Measurements from ENCODE around the gene RPL15.

RPL15 gene

DNA sequence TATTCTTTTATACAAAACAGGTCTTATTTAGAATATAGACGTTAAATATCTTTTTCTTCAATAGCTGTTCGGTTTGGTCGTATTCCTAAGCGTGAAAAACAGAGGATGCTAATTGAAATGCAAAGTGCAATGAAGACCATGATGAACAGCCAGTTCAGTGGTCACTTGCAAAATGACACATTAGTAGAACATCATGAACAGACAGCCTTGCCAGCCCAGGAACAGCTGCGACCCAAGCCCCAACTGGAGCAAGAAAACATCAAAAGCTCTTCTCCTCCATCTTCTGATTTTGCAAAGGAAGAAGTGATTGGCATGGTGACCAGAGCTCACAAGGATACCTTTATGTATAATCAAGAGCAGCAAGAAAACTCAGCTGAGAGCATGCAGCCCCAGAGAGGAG, 45.0 kb downstream of the RPL15 start:
- Histone ChIP-seq H3K4ac (ENCODE audit: low read length) (no peak overlapping the region), H2BK5ac (ENCODE audit: low read length) (no peak overlapping the region), H2AK5ac (ENCODE audit: low read depth, low read length) (no peak overlapping the region), H3K4me3 (ENCODE audit: low read length in 2 of 2) (no peak overlapping the region), H3K4me2 (ENCODE audit: insufficient read depth, low read length, poor library complexity, severe bottlenecking) (no peak overlapping the region), H3K27me3 (ENCODE audit: control insufficient read depth in 3 of 3, insufficient read depth in 3 of 3, low read depth in 1 of 3, low read length in 3 of 3) (no peaks in the 10 kb centered on the region), H3K18ac (ENCODE audit: low read length) (no peak overlapping the region), H2AFZ (ENCODE audit: low read length) (no peak overlapping the region), H3K79me1 (ENCODE audit: low read depth, low read length) (no peaks in the 10 kb centered on the region), H3K14ac (ENCODE audit: low read length) (no peak overlapping the region), H2BK12ac (ENCODE audit: low read length) (no peak overlapping the region), H3K27ac (replicated peaks; ENCODE audit: low read length) (no peak overlapping the region), H4K91ac (ENCODE audit: low read depth, low read length, poor library complexity) (no peak overlapping the region), H3K9me3 (replicated peaks in 1 of 2; ENCODE audit: control insufficient read depth in 2 of 2, insufficient read depth in 1 of 2, low read depth in 1 of 2, low read length in 2 of 2) (no peaks in the 10 kb centered on the region), H3K9ac (ENCODE audit: low read depth, low read length, poor library complexity) (no peak overlapping the region), H4K8ac (ENCODE audit: low read depth, low read length) (no peak overlapping the region), H2BK120ac (ENCODE audit: low read depth, low read length) (no peak overlapping the region), H2BK15ac (ENCODE audit: low read length) (no peak overlapping the region), H3K4me1 (ENCODE audit: control insufficient read depth in 2 of 2, insufficient read depth in 1 of 2, low read depth in 1 of 2, low read length in 2 of 2) (no peaks in the 10 kb centered on the region), H3K36me3 (replicated peaks in 1 of 2; ENCODE audit: control insufficient read depth in 2 of 2, insufficient read depth in 2 of 2, low read length in 2 of 2) (peaks cover 8 to 76% of the 10 kb centered on the region in 2 donors), H3K23ac (ENCODE audit: low read depth, low read length, poor library complexity) (no peak overlapping the region)
- DNase-seq (ENCODE audit: low spot score) = no peak
- WGBS, 2 donors (ENCODE audit: extremely low coverage in 2 of 2, insufficient read length in 2 of 2, insufficient replicate concordance in 1 of 2) = no CpG with 5 or more reads among the region's 5 CpGs

DNA sequence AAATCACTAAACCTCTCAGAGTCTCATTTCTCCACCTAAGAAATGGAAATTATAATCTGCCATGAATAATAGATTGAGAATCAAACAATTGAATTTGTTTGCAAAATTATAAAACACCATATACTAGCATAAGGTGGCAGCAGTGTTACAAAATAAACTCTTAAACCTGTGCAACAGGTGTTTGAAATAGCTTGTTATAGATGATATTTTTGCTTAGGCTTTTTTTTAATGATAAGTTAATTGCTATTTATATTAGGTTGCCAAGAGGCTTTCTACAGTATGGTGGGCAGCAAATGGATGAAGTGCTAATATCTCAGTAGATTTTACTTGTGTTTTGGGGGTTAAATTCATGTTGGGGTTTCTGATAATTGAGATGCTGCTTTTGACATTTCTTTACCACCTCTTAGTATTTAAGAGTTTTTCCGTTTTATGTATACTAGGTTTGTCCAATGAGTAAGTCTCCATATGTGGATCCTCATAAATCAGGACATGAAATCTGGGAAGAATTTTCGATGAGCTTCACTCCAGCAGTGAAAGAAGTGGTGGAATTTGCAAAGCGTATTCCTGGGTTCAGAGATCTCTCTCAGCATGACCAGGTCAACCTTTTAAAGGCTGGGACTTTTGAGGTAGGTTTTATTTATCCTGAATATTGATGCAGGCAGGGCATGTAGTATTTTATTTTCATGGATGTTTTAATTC, 47.8 kb downstream of the RPL15 start:
- WGBS, 2 donors (ENCODE audit: extremely low coverage in 2 of 2, insufficient read length in 2 of 2, insufficient replicate concordance in 1 of 2) = no CpG with 5 or more reads among the region's 3 CpGs
- Histone ChIP-seq H3K27me3 (ENCODE audit: control insufficient read depth in 3 of 3, insufficient read depth in 3 of 3, low read depth in 1 of 3, low read length in 3 of 3) (no peaks in the 10 kb centered on the region), H2AK5ac (ENCODE audit: low read depth, low read length) (no peak overlapping the region), H3K23ac (ENCODE audit: low read depth, low read length, poor library complexity) (no peak overlapping the region), H2BK15ac (ENCODE audit: low read length) (no peak overlapping the region), H3K18ac (ENCODE audit: low read length) (no peak overlapping the region), H4K91ac (ENCODE audit: low read depth, low read length, poor library complexity) (no peak overlapping the region), H3K4me3 (ENCODE audit: low read length in 2 of 2) (no peak overlapping the region), H2BK5ac (ENCODE audit: low read length) (no peak overlapping the region), H3K14ac (ENCODE audit: low read length) (no peak overlapping the region), H2AFZ (ENCODE audit: low read length) (no peak overlapping the region), H4K8ac (ENCODE audit: low read depth, low read length) (no peak overlapping the region), H3K4ac (ENCODE audit: low read length) (no peak overlapping the region), H3K4me2 (ENCODE audit: insufficient read depth, low read length, poor library complexity, severe bottlenecking) (no peak overlapping the region), H2BK120ac (ENCODE audit: low read depth, low read length) (no peak overlapping the region), H2BK12ac (ENCODE audit: low read length) (no peak overlapping the region), H3K9ac (ENCODE audit: low read depth, low read length, poor library complexity) (no peak overlapping the region), H3K79me1 (ENCODE audit: low read depth, low read length) (no peaks in the 10 kb centered on the region), H3K4me1 (ENCODE audit: control insufficient read depth in 2 of 2, insufficient read depth in 1 of 2, low read depth in 1 of 2, low read length in 2 of 2) (no peaks in the 10 kb centered on the region), H3K27ac (replicated peaks; ENCODE audit: low read length) (no peak overlapping the region), H3K36me3 (replicated peaks in 1 of 2; ENCODE audit: control insufficient read depth in 2 of 2, insufficient read depth in 2 of 2, low read length in 2 of 2) (peaks cover 8 to 86% of the 10 kb centered on the region in 2 donors), H3K9me3 (replicated peaks in 1 of 2; ENCODE audit: control insufficient read depth in 2 of 2, insufficient read depth in 1 of 2, low read depth in 1 of 2, low read length in 2 of 2) (no peaks in the 10 kb centered on the region)
- no peak for DNase-seq (ENCODE audit: low spot score)

DNA sequence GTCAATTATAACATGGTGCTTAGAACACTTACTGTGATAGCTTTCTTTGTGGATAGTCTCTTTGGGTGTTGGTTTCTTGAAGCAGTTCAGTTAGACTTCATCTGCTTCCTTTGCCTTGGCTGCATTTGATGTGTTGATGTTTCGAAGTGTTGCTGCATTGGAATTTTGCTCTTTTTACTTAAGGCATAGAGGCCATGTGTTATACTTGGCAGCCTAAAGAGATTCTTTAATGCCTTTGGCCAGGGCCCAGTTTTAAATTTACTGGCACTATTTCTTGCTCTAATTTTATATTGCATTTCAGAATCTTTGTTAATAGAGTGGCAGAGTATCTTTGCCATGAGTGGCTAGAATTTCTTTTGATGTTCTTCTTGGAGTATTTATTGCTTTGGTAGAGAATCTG, 49.4 kb downstream of the RPL15 start:
- no CpG with 5 or more reads among the region's 1 CpG for WGBS, 2 donors (ENCODE audit: extremely low coverage in 2 of 2, insufficient read length in 2 of 2, insufficient replicate concordance in 1 of 2)
- H2AFZ ChIP-seq (ENCODE audit: low read length) = no peak overlapping the region
- no peak overlapping the region for H3K14ac ChIP-seq (ENCODE audit: low read length)
- H2AK5ac ChIP-seq (ENCODE audit: low read depth, low read length) = no peak overlapping the region
- no peaks in the 10 kb centered on the region for H3K9me3 ChIP-seq (replicated peaks in 1 of 2; ENCODE audit: control insufficient read depth in 2 of 2, insufficient read depth in 1 of 2, low read depth in 1 of 2, low read length in 2 of 2)
- no peak overlapping the region for H2BK12ac ChIP-seq (ENCODE audit: low read length)
- no peak overlapping the region for H3K4ac ChIP-seq (ENCODE audit: low read length)
- H3K23ac ChIP-seq (ENCODE audit: low read depth, low read length, poor library complexity) = no peak overlapping the region
- no peak overlapping the region for H3K27ac ChIP-seq (replicated peaks; ENCODE audit: low read length)
- no peaks in the 10 kb centered on the region for H3K4me1 ChIP-seq (ENCODE audit: control insufficient read depth in 2 of 2, insufficient read depth in 1 of 2, low read depth in 1 of 2, low read length in 2 of 2)
- no peak overlapping the region for H3K4me3 ChIP-seq (ENCODE audit: low read length in 2 of 2)
- no peaks in the 10 kb centered on the region for H3K79me1 ChIP-seq (ENCODE audit: low read depth, low read length)
- H4K91ac ChIP-seq (ENCODE audit: low read depth, low read length, poor library complexity) = no peak overlapping the region
- H3K18ac ChIP-seq (ENCODE audit: low read length) = no peak overlapping the region
- H2BK15ac ChIP-seq (ENCODE audit: low read length) = no peak overlapping the region
- H2BK5ac ChIP-seq (ENCODE audit: low read length) = no peak overlapping the region
- no peak overlapping the region for H3K4me2 ChIP-seq (ENCODE audit: insufficient read depth, low read length, poor library complexity, severe bottlenecking)
- no peak for DNase-seq (ENCODE audit: low spot score)
- H3K27me3 ChIP-seq (ENCODE audit: control insufficient read depth in 3 of 3, insufficient read depth in 3 of 3, low read depth in 1 of 3, low read length in 3 of 3) = no peaks in the 10 kb centered on the region
- H3K36me3 ChIP-seq (replicated peaks in 1 of 2; ENCODE audit: control insufficient read depth in 2 of 2, insufficient read depth in 2 of 2, low read length in 2 of 2) = peaks cover 8 to 75% of the 10 kb centered on the region in 2 donors
- no peak overlapping the region for H3K9ac ChIP-seq (ENCODE audit: low read depth, low read length, poor library complexity)
- H4K8ac ChIP-seq (ENCODE audit: low read depth, low read length) = no peak overlapping the region
- no peak overlapping the region for H2BK120ac ChIP-seq (ENCODE audit: low read depth, low read length)

DNA sequence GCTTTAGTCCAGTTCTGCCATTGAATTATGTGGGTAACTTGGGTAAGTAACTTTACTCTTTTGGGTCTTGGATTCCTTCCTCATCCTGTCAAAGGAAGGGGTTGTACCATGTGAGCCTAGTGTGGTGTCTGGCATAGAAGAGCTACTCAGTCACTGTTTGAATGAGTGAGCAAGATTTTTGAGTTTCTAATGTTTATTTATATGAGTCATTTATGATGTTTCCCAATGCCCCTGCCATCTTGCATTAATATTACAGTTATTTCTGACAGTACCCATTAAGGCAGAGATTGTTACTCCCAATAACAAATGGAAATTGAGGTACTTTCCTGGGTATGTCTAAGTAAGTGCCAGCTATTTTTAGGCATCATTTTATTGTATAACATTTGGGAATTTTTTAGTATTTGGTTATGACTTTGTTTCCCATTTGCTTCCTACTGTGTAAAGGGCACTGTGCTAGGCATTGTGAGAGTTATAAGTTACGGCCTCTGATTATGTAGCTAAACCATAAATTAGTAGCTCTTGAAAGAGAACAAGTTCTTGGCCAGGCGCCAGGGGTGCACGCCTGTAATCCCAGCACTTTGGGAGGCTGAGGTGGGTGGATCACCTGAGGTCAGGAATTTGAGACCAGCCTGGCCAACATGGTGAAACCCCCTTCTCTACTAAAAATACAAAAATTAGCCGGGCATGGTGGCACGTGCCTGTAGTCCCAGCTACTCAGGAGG, 51.7 kb downstream of the RPL15 start:
- H3K9me3 ChIP-seq (replicated peaks in 1 of 2; ENCODE audit: control insufficient read depth in 2 of 2, insufficient read depth in 1 of 2, low read depth in 1 of 2, low read length in 2 of 2) = no peaks in the 10 kb centered on the region
- H3K14ac ChIP-seq (ENCODE audit: low read length) = no peak overlapping the region
- no peak overlapping the region for H3K23ac ChIP-seq (ENCODE audit: low read depth, low read length, poor library complexity)
- H3K4me2 ChIP-seq (ENCODE audit: insufficient read depth, low read length, poor library complexity, severe bottlenecking) = no peak overlapping the region
- H4K8ac ChIP-seq (ENCODE audit: low read depth, low read length) = no peak overlapping the region
- no peak overlapping the region for H2BK15ac ChIP-seq (ENCODE audit: low read length)
- H3K27me3 ChIP-seq (ENCODE audit: control insufficient read depth in 3 of 3, insufficient read depth in 3 of 3, low read depth in 1 of 3, low read length in 3 of 3) = no peaks in the 10 kb centered on the region
- no peak overlapping the region for H4K91ac ChIP-seq (ENCODE audit: low read depth, low read length, poor library complexity)
- no peak overlapping the region for H3K4me3 ChIP-seq (ENCODE audit: low read length in 2 of 2)
- H3K9ac ChIP-seq (ENCODE audit: low read depth, low read length, poor library complexity) = no peak overlapping the region
- H2BK5ac ChIP-seq (ENCODE audit: low read length) = no peak overlapping the region
- H2BK12ac ChIP-seq (ENCODE audit: low read length) = no peak overlapping the region
- WGBS, 2 donors (ENCODE audit: extremely low coverage in 2 of 2, insufficient read length in 2 of 2, insufficient replicate concordance in 1 of 2) = no CpG with 5 or more reads among the region's 5 CpGs
- no peak overlapping the region for H3K4ac ChIP-seq (ENCODE audit: low read length)
- no peaks in the 10 kb centered on the region for H3K4me1 ChIP-seq (ENCODE audit: control insufficient read depth in 2 of 2, insufficient read depth in 1 of 2, low read depth in 1 of 2, low read length in 2 of 2)
- no peak overlapping the region for H2BK120ac ChIP-seq (ENCODE audit: low read depth, low read length)
- no peak for DNase-seq (ENCODE audit: low spot score)
- peaks cover 3 to 66% of the 10 kb centered on the region in 2 donors for H3K36me3 ChIP-seq (replicated peaks in 1 of 2; ENCODE audit: control insufficient read depth in 2 of 2, insufficient read depth in 2 of 2, low read length in 2 of 2)
- no peak overlapping the region for H3K18ac ChIP-seq (ENCODE audit: low read length)
- H2AFZ ChIP-seq (ENCODE audit: low read length) = no peak overlapping the region
- H2AK5ac ChIP-seq (ENCODE audit: low read depth, low read length) = no peak overlapping the region
- H3K79me1 ChIP-seq (ENCODE audit: low read depth, low read length) = no peaks in the 10 kb centered on the region
- no peak overlapping the region for H3K27ac ChIP-seq (replicated peaks; ENCODE audit: low read length)

Measured in neuronal stem cell (in vitro differentiated cells).